ENCODE measurements around the gene HOXA6. TPM values are rescaled to one million over a fixed set of nuclear protein-coding genes. Genes with fewer than 3 reads are reported as not detected.

The HOXA6 gene
- total and polyA plus RNA-seq, 10 of the 15 experiments (the other 5 are each of a cell fraction or from before 2014, with no cell fraction given): 0.08 TPM; not detected in 9

GRCh38 chr7:27154369-27154768 lies 6.8 kb upstream of the HOXA6 start:
- H3K27me3 ChIP-seq (replicated peaks in 1 of 2; ENCODE audit: control insufficient read depth in 2 of 2, insufficient read depth in 2 of 2, low read length in 1 of 2): peaks cover 22 to 58% of the 10 kb centered on the region in 2 experiments
- in situ Hi-C loops (cut with MboI): loop anchor here (25.0 kb wide), 1 partner anchor 1067 kb away; no protein-coding TSS in a partner anchor
- BruUV-seq (replicated peaks): no TSS peak
- no peaks in the 10 kb centered on the region; the same call in 1 of the 2 replicates for H3K4me1 ChIP-seq (ENCODE audit: control insufficient read depth, insufficient read depth, low read length)
- H3K9ac ChIP-seq (ENCODE audit: control insufficient read depth, insufficient read depth, low read length): no peak overlapping the region
- ATAC-seq: no peak
- H4K20me1 ChIP-seq (ENCODE audit: control insufficient read depth, insufficient read depth): no peaks in the 10 kb centered on the region
- no peak overlapping the region for H2AFZ ChIP-seq (ENCODE audit: control insufficient read depth, low read depth, low read length)
- ChIA-PET RAD21 (ENCODE audit: unreplicated experiment) (no interaction called here), SMC1A (ENCODE audit: uncharacterized antibody, unreplicated experiment) (no interaction called here), CTCF (interaction anchor here (0.8 to 1.2 kb wide), 3 partner anchors 465 to 771 kb away, joined by 3 to 4 read pairs (median 3); no protein-coding TSS in a partner anchor), POLR2A (no interaction called here)
- no peak for FAIRE-seq
- no peak overlapping the region for H3K27ac ChIP-seq (ENCODE audit: control insufficient read depth, insufficient read depth)
- no peak for DNase-seq (ENCODE audit: low read depth, low spot score)
- no peaks in the 10 kb centered on the region; the same call in 2 of the 3 replicates for H3K9me3 ChIP-seq (replicated peaks; ENCODE audit: control insufficient read depth, insufficient read depth, low read length)
- 69% methylated on average over 10 of the region's 10 CpGs for WGBS (ENCODE audit: insufficient coverage, insufficient replicate concordance, low lambda C conversion rate, missing lambda C conversion rate)
- H3K4me3 ChIP-seq: no peak overlapping the region
- intact Hi-C loops (cut with micrococcal nuclease; ENCODE audit: unreplicated experiment): no loop called here
- no peak overlapping the region for H3K4me2 ChIP-seq (ENCODE audit: control insufficient read depth, insufficient read depth)
- TF ChIP-seq BACH1 (IDR thresholded peaks at IDR 0.05; ENCODE audit: borderline replicate concordance) (no peak), MLLT1 (IDR thresholded peaks at IDR 0.05) (no peak), SIN3A (IDR thresholded peaks at IDR 0.05; ENCODE audit: low read depth, low read length) (no peak)
- H3K36me3 ChIP-seq (ENCODE audit: control insufficient read depth in 2 of 2, insufficient read depth in 2 of 2, low read length in 1 of 2): no peaks in the 10 kb centered on the region
- no peaks in the 10 kb centered on the region for H3K79me2 ChIP-seq (ENCODE audit: control insufficient read depth, insufficient read depth, low read length)

- CTCF ChIA-PET: interaction anchor here (0.8 to 5.5 kb wide), 2 partner anchors 294 to 298 kb away, joined by 3 to 38 read pairs; no protein-coding TSS in a partner anchor
- H3K9ac ChIP-seq (ENCODE audit: control insufficient read depth, insufficient read depth, low read length): no peak overlapping the region
- POLR2A ChIA-PET: no interaction called here
- FAIRE-seq (no peak), ATAC-seq (no peak), DNase-seq (ENCODE audit: low read depth, low spot score) (no peak)
- H3K36me3 ChIP-seq (ENCODE audit: control insufficient read depth in 2 of 2, insufficient read depth in 2 of 2, low read length in 1 of 2): no peaks in the 10 kb centered on the region
- intact Hi-C loops (cut with micrococcal nuclease; ENCODE audit: unreplicated experiment) (no loop called here), in situ Hi-C loops (cut with MboI) (loop anchor here (25.0 kb wide), 1 partner anchor 1066 kb away; no protein-coding TSS in a partner anchor)
- H3K27ac ChIP-seq (ENCODE audit: control insufficient read depth, insufficient read depth): no peak overlapping the region
- H3K4me1 ChIP-seq (ENCODE audit: control insufficient read depth, insufficient read depth, low read length): no peaks in the 10 kb centered on the region; the same call in 1 of the 2 replicates
- BruUV-seq (replicated peaks): no TSS peak
- H3K9me3 ChIP-seq (replicated peaks; ENCODE audit: control insufficient read depth, insufficient read depth, low read length): no peaks in the 10 kb centered on the region; the same call in 2 of the 3 replicates
- H3K4me2 ChIP-seq (ENCODE audit: control insufficient read depth, insufficient read depth): no peak overlapping the region
- H3K79me2 ChIP-seq (ENCODE audit: control insufficient read depth, insufficient read depth, low read length): no peaks in the 10 kb centered on the region
- SMC1A ChIA-PET (ENCODE audit: uncharacterized antibody, unreplicated experiment): no interaction called here
- no peaks in the 10 kb centered on the region for H4K20me1 ChIP-seq (ENCODE audit: control insufficient read depth, insufficient read depth)
- RAD21 ChIA-PET (ENCODE audit: unreplicated experiment): no interaction called here
- H3K4me3 ChIP-seq: no peak overlapping the region
- WGBS (ENCODE audit: insufficient coverage, insufficient replicate concordance, low lambda C conversion rate, missing lambda C conversion rate): 74% methylated on average over 3 of the region's 3 CpGs
- no peak overlapping the region for H2AFZ ChIP-seq (ENCODE audit: control insufficient read depth, low read depth, low read length)
- peaks cover 19 to 58% of the 10 kb centered on the region in 2 experiments for H3K27me3 ChIP-seq (replicated peaks in 1 of 2; ENCODE audit: control insufficient read depth in 2 of 2, insufficient read depth in 2 of 2, low read length in 1 of 2)
- no peak for TF ChIP-seq HSF1 (IDR thresholded peaks at IDR 0.05; ENCODE audit: low read depth, low read length)
- TF ChIP-seq ZNF274 (IDR thresholded peaks at IDR 0.05; ENCODE audit: insufficient read depth, insufficient read length): no peak
- no peak for TF ChIP-seq BCL11A (IDR thresholded peaks at IDR 0.05; ENCODE audit: low read depth, low read length)
- TF ChIP-seq KDM1A (IDR thresholded peaks at IDR 0.05; ENCODE audit: borderline replicate concordance): no peak
- TF ChIP-seq CBX5 (IDR thresholded peaks at IDR 0.05; ENCODE audit: low read depth): no peak
- TF ChIP-seq DPF2 (IDR thresholded peaks at IDR 0.05): no peak
- TF ChIP-seq CHD4 (IDR thresholded peaks at IDR 0.05): no peak
- TF ChIP-seq USF1 (IDR thresholded peaks at IDR 0.05; ENCODE audit: borderline replicate concordance, extremely low read length, insufficient read depth, low read depth, low read length): no peak
- TF ChIP-seq IKZF1 (conservative IDR thresholded peaks at IDR 0.05): no peak
- TF ChIP-seq IRF5 (IDR thresholded peaks at IDR 0.05; ENCODE audit: borderline replicate concordance): no peak
These were observed 6.0 kb upstream of the HOXA6 start for GRCh38 chr7:27153526-27153925.

All from GM12878 (cell line).